K562 (cell line): ENCODE results near the gene MYO1D. TPM values are rescaled to one million over a fixed set of nuclear protein-coding genes. Genes with fewer than 3 reads are reported as not detected.

Experiments used
- ARID3B ChIP-seq: fragments of 250-450 bp; sonication (Bioruptor Pico); IDR thresholded peaks from 2 replicates; pipeline ENCODE4 v1.4.0; 2020; ENCODE audit warnings: borderline replicate concordance
- BRF2 ChIP-seq: IDR thresholded peaks from 3 replicates; pipeline ENCODE4 v1.6.1; 2011; ENCODE audit warnings: borderline replicate concordance, mild to moderate bottlenecking; ENCODE audit not compliant: insufficient read length, insufficient read depth
- CCAR2 ChIP-seq: fragments of 200-400 bp; formaldehyde crosslinking; IDR thresholded peaks from 2 replicates; pipeline ENCODE4 v1.6.1; 2017; ENCODE audit warnings: mild to moderate bottlenecking, low read depth, low read length
- CEBPB ChIP-seq: fragments of 450-650 bp; IDR thresholded peaks from 2 replicates; pipeline ENCODE4 v1.6.1; 2016; ENCODE audit warnings: missing genetic modification characterization, missing compliant biosample characterization
- CHD2 ChIP-seq: IDR thresholded peaks from 2 replicates; pipeline ENCODE4 v1.6.1; 2011; ENCODE audit warnings: low read depth, low read length
- FOXJ2 ChIP-seq: fragments of 200-800 bp; sonication (Bioruptor generic); IDR thresholded peaks from 2 replicates; pipeline ENCODE4 v1.6.1; 2016; ENCODE audit warnings: missing genetic modification characterization, missing compliant biosample characterization
- GTF2A2 ChIP-seq: IDR thresholded peaks from 2 replicates; pipeline ENCODE4 v1.6.1; 2016; ENCODE audit warnings: mild to moderate bottlenecking, missing genetic modification characterization, missing compliant biosample characterization
- HOXB6 ChIP-seq: fragments of 250-450 bp; sonication (Bioruptor Pico); IDR thresholded peaks from 2 replicates; pipeline ENCODE4 v1.5.1; 2022; ENCODE audit warnings: mild to moderate bottlenecking, borderline replicate concordance
- KAT7 ChIP-seq: sonication (generic); formaldehyde crosslinking; IDR thresholded peaks from 2 replicates; pipeline ENCODE4 v1.8.0; 2022; ENCODE audit warnings: missing genetic modification reagents, mild to moderate bottlenecking, borderline replicate concordance
- MYNN ChIP-seq, 2 experiments: sonication (generic); formaldehyde crosslinking in 1 of 2; IDR thresholded peaks; 2 replicates each; pipeline versions ENCODE4 v1.5.0 to v1.6.1; 2016 to 2020; ENCODE audit warnings: antibody characterized with exemption in 1 of 2, missing genetic modification reagents in 1 of 2
- REST ChIP-seq, 2 experiments: fragments of 450-650 bp; formaldehyde crosslinking in 1 of 2; IDR thresholded peaks; 2 replicates each; pipeline versions ENCODE4 v1.4.0 to v1.6.1; 2014 to 2020; ENCODE audit warnings: mild to moderate bottlenecking in 2 of 2, borderline replicate concordance in 1 of 2, low read depth in 1 of 2
- TGIF2 ChIP-seq: sonication (generic); formaldehyde crosslinking; IDR thresholded peaks from 2 replicates; pipeline ENCODE4 v1.8.1; 2022; ENCODE audit warnings: mild to moderate bottlenecking, missing genetic modification reagents, moderate library complexity
- THAP7 ChIP-seq: fragments of 250-450 bp; sonication (Bioruptor Pico); IDR thresholded peaks from 2 replicates; pipeline ENCODE4 v1.5.0; 2021
- THRAP3 ChIP-seq: fragments of 450-650 bp; IDR thresholded peaks from 2 replicates; pipeline ENCODE4 v1.6.1; 2016; ENCODE audit warnings: mild to moderate bottlenecking, inconsistent platforms, borderline replicate concordance
- TRIM24 ChIP-seq, 2 experiments: fragments of 450-650 bp; IDR thresholded peaks; 2 replicates each; pipeline ENCODE4 v1.6.1; 2016
- ZKSCAN8 ChIP-seq: fragments of 200-800 bp; sonication (Bioruptor generic); IDR thresholded peaks from 2 replicates; pipeline ENCODE4 v1.6.1; 2016; ENCODE audit warnings: missing genetic modification characterization, missing compliant biosample characterization
- ZNF586 ChIP-seq: fragments of 450-650 bp; formaldehyde crosslinking; conservative IDR thresholded peaks from 2 replicates; pipeline ENCODE4 v1.4.0; 2020; ENCODE audit warnings: mild to moderate bottlenecking, moderate library complexity
- polyA plus RNA-seq, 8 experiments: library from polyadenylated mRNA; depleted of rRNA in 4 of 8; stranded (reverse) in 5 of 8; unstranded in 3 of 8; fragments of >200 nt; fragmentation: Nextera tagmentation in 2 of 8; fragmentation: Illumina TruSeq in 1 of 8; extraction: Ambion mirVana in 2 of 8; extraction: Trizol in 1 of 8; gene quantifications; 2 replicates each; pipeline versions ENCODE4 v1.2.1 to v1.2.3, GENCODE V29; 2011 to 2014; ENCODE audit warnings: inconsistent platforms in 1 of 8, missing spikeins in 1 of 8
- total RNA-seq, 7 experiments: library from RNA; depleted of rRNA in 6 of 7; stranded (reverse); fragments of >200 nt in 6 of 7; fragmentation: Illumina TruSeq in 2 of 7; extraction: Trizol in 2 of 7; gene quantifications; 2 replicates each; pipeline versions ENCODE4 v1.2.1 to v1.2.3, GENCODE V29; 2011 to 2021; ENCODE audit warnings: low replicate concordance in 1 of 7

MYO1D gene
- total and polyA plus RNA-seq, 9 of the 15 experiments (the other 6 are each of a cell fraction or from before 2014, with no cell fraction given): 2.1 to 71.2 (median 45.4) TPM

GRCh38 chr17:32629563-32630190 lies 247.2 kb downstream of the MYO1D start (continued):
- no peak for TF ChIP-seq THAP7 (CRISPR knock-in tag)
- no peak for TF ChIP-seq FOXJ2 (tag)
- no peak for TF ChIP-seq THRAP3
- no peak for TF ChIP-seq ARID3B (CRISPR knock-in tag)
- no peak for TF ChIP-seq MYNN (IDR thresholded peaks at IDR 0.05)
- TF ChIP-seq MYNN (CRISPR knock-in tag; IDR thresholded peaks at IDR 0.05): no peak
- TF ChIP-seq TGIF2 (CRISPR knock-in tag): no peak
- no peak for TF ChIP-seq ZKSCAN8 (CRISPR knock-in tag)
- no peak for TF ChIP-seq CCAR2
- no peak for TF ChIP-seq BRF2
- TF ChIP-seq ZNF586 (CRISPR knock-in tag): no peak
- TF ChIP-seq TRIM24 (IDR thresholded peaks at IDR 0.05): 0 out of 4 replicates have a peak, but pooled peaks of 1 of the 2 experiments have one; percentile 15
- no peak for TF ChIP-seq HOXB6 (CRISPR knock-in tag)
- TF ChIP-seq GTF2A2: no peak
- TF ChIP-seq CEBPB (tag): peak; percentile 84
- TF ChIP-seq REST (IDR thresholded peaks at IDR 0.05; ENCODE audit: borderline replicate concordance): no peak
- no peak for TF ChIP-seq REST (CRISPR knock-in tag; IDR thresholded peaks at IDR 0.05; ENCODE audit: low read depth)
- TF ChIP-seq CHD2: no peak
- no peak for TF ChIP-seq KAT7 (CRISPR knock-in tag)
